SKM-1 treated with dmso at 0.1 percent for 144 hours (cell line): ENCODE data around the gene MTMR2.
"Not testable (repeated sequence)": the region's sequence is repeated elsewhere in the genome, so short reads cannot be mapped to it uniquely, and the experiment has no call there.

Experiments used
- DNase-seq: peaks from one replicate; lab custom pipeline; 2025; ENCODE audit not compliant: unreplicated experiment; lab: John Stamatoyannopoulos, UW

The MTMR2 gene

GRCh38 chr11:95827696-95828095 is 96.2 kb downstream of the MTMR2 start:
- no peak for DNase-seq

GRCh38 chr11:95821640-95822039 is 102.3 kb downstream of the MTMR2 start:
- no peak for DNase-seq

GRCh38 chr11:95816037-95816436 is 107.9 kb downstream of the MTMR2 start:
- no peak for DNase-seq

DNA sequence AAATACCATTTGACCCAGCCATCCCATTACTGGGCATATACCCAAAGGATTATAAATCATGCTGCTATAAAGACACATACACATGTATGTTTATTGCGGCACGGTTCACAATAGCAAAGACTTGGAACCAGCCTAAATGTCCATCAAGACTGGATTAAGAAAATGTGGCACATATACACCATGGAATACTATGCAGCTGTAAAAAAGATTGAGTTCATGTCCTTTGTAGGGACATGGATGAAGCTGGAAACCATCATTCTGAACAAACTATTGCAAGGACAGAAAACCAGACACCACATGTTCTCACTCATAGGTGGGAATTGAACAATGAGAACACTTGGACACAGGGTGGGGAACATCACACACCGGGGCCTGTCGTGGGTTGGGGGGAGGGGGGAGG is 112.9 kb downstream of the MTMR2 start:
- DNase-seq, result not testable (repeated sequence)

DNA sequence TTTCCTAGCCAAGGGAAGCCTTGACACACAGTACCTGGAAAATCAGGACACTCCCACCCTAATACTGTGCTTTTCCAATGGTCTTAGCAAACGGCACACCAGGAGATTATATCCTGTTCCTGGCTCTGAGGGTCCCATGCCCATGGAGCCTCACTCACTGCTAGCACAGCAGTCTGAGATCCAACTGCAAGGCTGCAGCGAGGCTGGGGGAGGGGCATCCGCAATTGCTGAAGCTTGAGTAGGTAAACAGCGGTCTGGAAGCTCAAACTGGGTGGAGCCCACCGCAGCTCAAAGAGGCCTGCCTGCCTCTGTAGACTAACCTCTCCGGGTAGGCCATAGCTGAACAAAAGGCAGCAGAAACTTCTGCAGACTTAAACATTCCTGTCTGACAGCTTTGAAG is 117.4 kb downstream of the MTMR2 start:
- not testable (repeated sequence) for DNase-seq

- DNase-seq, result no peak
Observed at GRCh38 chr11:95805869-95806268, 118.0 kb downstream of the MTMR2 start.

DNA sequence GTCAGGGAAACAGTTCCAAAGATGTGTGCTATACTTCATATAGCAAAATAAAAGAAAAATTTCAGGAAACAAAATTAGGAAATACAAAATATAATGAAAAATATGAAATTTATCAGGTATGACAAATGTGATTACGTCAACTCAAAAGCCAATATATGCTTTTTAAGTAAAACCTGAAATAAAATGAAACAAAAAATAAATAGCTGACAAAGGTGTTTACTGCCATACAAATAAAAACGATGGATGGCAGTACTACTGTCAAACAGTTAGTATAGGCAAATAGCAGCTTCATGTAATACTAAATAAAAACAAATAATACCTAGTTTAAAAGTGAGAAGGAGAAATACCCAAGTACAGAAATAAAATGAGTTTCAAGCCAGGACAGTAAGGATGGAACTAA is 119.9 kb downstream of the MTMR2 start:
- no peak for DNase-seq

- DNase-seq, result no peak
Observed at GRCh38 chr11:95802806-95803205, 121.1 kb downstream of the MTMR2 start.

- no peak for DNase-seq
Observed at GRCh38 chr11:95800438-95800837, 123.5 kb downstream of the MTMR2 start.

DNA sequence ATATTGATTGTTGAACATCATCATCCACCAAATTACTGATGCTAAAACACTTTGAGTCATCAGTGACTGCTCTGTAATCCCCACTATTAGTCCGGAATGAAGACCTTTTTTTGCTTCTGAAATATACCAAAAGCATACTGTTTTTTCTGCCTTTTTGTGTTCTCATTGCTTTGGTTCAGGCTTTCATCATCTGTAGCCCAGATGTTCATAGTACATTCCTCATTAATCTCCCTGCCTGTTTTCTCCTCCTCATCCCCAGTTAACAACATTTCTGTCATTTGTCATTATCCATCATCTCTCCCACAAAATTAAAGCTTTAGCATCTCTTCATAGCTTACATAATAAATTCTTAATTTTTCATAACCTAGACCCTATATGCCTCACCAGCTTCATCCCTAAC is 124.4 kb downstream of the MTMR2 start:
- no peak for DNase-seq

GRCh38 chr11:95796501-95796900 is 127.4 kb downstream of the MTMR2 start:
- no peak for DNase-seq

GRCh38 chr11:95795627-95796295 is 128.1 kb downstream of the MTMR2 start:
- no peak for DNase-seq

DNA sequence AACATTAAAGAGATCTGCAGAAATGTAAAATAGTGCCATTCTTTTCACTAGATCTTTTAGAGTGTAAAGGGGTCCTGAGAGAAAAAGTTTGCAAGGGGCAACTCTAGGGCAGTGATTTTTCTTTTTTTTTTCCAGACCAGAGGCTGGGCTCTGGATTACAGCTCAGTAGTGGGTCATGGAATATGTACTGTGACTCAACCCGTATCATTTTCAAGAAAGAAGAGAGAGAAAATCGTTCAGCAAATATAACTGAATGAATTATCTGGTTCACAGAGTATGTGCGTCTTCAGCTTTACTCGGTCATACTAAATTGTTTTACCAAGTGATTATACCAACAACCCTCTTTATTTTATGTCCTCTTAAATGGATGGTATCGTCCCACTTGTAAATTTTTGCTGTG is 129.8 kb downstream of the MTMR2 start:
- no peak for DNase-seq

DNA sequence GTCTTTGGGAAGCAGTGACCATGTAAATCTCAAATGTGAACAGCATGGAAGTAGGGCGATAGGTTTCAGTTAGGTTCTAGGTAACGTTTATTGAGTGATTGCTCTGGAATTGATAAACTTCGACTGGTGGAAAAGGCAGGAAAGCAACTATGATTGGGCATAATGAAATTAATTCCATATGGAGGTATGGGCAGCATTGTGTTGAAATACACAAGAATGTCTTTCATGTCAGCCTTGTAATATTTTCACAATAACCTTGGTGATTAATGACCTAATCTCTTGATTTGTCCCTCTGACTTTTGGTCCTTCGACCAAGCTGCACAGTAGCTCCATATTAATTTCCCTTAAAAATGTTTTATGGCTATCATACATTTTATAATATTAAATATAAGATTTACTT is 130.8 kb downstream of the MTMR2 start:
- DNase-seq, result no peak

GRCh38 chr11:95792700-95793099 is 131.2 kb downstream of the MTMR2 start:
- DNase-seq, result no peak

DNA sequence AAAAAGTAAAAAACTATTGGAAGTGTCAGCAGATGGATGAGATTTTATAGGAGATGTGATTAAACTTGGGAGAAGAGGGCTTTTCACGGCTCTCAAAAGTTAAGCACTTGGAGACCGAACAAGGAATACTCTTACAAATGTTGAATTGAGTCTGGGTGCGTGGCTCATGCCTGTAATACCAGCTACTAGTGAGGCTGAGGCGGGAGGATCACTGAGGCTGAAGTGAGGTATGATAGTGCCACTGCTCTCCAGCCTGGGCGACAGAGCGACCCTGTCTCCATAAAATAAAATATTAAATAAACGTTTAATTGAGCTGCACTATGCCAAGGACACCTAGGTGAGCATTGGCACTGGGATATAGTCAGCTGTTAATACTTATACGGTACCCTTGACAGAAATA is 131.7 kb downstream of the MTMR2 start:
- DNase-seq, result no peak

DNA sequence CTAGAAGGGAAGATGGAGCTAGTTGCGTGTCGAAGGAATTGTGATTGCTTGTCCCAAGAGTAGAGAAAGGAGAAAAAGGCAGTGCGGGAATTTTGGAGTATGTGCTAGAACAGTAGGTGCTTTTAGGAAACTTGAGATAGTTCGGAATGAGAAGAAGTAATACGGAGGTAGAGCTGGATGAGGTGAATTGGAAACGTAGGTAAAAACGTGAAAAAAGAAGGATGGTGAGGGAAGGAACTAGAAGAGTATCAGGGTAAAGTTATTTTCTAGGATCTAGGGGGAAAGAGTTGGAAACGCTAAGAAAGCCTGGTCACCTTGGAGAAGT is 132.2 kb downstream of the MTMR2 start:
- no peak for DNase-seq

GRCh38 chr11:95790933-95791708 is 132.8 kb downstream of the MTMR2 start:
- DNase-seq, result peak; percentile 58

GRCh38 chr11:95790123-95790932 is 133.6 kb downstream of the MTMR2 start, which contains the start of gene CEP57:
Gene CEP57, plus strand, starts transcription at chr11:95790498. Its CDS starts 201 bp downstream, at chr11:95790699.
- peak; percentile 96 for DNase-seq

DNA sequence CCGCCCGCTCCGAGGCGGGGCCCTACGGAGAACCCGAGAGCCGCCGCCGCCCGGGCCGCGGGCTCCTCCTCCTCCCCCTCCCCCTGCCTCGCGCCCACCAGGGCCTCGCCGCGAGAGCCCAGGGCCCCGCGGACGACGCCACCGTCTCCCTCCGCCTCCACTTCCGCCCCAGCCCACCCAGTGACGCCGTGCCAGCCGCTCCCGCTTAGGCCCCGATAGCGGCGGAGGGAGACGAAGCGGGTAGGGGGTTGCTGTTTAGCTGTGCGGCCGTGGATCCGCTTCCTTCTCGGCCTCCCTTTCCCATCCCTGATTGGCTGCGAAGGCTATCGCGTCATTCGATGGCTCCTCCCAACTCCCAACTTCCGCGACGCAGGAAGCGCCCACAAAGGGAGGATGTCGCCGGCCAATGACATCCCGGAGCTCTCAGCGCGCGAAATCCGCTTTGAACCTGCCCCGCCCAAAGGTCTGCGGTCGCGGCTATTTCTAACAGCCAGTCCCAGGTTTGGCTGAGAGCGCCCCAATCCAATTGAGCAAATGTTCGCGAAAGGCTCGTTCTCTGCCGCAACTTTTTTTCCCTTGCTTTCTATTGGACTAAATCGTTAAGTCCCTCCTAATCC is 134.3 kb downstream of the MTMR2 start, which contains the start of gene FAM76B:
Gene FAM76B (minus strand): TSS at position 277 of the 617 bp plus-strand sequence. CDS start 304 bp downstream, outside the sequence.
- DNase-seq, result peak; percentile 98

DNA sequence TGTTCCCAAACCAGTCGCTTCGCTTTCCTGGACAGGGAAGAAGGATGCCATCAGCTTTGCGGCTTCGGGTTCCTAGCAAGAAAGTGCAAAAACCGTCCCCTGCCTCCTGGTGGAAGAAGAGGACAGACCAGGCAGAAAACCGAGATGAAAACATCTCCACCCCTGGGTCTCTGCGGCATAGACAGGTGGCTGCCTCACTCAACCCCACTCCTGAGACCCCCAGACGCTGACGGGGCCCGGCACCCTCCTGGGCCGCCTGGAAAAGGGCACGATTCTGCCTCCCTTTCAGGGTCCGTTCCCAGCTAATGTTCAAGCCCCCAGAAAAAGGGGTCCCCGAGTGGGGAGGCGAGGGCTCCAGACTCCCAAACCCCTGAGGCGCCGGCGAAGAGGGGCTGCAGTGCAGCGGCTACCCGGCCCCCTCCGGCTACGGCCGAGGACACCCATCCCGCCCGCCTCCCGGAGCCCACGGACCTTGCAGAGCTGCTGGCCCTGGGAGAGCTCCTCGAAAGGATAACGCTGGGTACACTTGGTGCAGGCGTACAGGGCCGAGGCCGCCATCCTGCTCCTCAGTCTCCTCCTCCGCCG is 134.9 kb downstream of the MTMR2 start:
- no peak for DNase-seq
